Measurements from ENCODE around the gene ZSCAN30.
"Not testable (repeated sequence)": the region's sequence is repeated elsewhere in the genome, so short reads cannot be mapped to it uniquely, and the experiment has no call there.

ZSCAN30 gene

DNA sequence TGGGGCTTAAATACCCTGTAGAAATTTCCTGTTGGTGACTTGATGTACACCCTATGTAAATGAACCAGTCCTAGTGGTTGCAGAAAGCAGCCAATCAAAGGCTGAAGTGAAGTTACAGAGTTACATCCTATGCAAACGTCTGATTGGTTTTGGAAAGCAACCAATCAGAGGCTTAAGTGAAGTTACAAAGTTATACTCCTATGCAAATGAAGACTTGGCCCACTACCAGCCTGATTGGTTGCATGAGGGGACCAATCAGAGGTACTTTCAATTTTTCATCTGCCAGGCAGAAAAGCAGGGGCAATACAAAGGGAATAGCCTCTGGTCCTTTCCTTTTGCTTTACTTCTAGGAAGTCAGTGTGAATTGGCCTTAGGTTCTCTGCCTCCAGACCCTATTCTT, 62.8 kb downstream of the ZSCAN30 start:
- DNase-seq: no peak

DNA sequence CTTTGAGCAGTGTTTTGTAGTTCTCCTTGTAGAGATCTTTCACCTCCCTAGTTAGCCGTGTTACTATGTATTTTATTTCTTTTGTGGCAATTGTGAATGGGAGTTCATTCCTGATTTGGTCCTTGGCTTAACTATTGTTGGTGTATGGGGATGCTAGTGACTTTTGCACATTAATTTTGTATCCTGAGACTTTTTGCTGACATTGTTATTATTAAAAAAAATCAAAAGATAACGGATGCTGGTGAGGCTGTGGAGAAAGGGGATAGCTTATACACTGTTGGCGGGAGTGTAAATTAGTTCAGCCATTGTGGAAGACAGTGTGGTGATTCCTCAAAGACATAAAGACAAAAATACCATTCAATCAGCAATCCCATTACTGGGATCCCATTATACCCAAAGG, 66.2 kb downstream of the ZSCAN30 start:
- DNase-seq: no peak

DNA sequence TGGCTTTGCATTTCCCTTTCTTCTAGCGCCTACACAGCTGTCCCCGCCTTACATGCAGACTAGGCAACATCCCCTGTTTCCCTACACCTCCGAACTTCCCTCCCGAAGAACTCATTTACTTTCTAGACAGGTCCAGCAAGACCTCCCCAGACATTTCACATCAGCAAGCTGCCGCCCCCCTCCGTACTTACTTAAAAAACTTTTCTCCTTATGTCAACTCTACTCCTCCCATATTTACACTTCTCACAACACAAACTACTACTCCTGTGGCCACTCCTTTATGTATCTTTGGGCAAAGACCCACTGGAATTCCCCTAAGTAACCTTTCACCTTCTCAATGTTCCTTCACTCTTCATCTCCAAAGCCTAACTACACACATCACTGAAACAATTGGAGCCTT, 69.6 kb downstream of the ZSCAN30 start:
- no peak for DNase-seq

DNA sequence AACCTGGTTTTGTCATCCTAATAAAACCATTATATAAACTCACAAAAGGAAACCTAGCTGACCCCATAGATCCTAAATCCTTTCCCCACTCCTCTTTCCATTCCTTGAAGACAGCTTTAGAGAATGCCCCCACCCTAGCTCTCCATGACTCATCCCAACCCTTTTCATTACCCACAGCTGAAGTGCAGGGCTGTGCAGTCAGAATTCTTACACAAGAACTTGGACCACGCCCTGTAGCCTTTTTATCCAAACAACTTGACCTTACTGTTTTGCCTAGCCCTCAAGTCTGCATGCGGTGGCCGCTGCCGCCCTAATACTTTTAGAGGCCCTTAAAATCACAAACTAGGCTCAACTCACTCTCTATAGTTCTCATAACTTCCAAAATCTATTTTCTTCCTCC, 70.7 kb downstream of the ZSCAN30 start:
- DNase-seq: not testable (repeated sequence)

DNA sequence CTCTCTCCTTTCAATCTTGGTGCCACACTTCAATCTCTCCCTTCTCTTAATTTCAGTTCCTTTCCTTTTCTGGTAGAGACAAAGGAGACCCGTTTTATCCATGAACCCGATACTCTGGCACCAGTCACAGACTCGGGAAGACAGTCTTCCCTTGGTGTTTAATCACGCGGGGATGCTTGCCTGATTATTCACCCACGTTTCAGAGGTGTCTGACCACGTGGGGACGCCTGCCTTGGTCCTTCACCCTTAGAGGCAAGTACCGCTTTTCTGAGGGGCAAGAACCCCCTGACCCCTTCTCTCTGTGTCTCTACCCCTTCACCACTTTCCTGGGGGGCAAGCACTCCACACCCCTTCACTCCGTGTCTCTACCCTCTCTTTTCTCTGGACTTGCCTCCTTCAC, 73.4 kb downstream of the ZSCAN30 start:
- DNase-seq: not testable (repeated sequence)

DNA sequence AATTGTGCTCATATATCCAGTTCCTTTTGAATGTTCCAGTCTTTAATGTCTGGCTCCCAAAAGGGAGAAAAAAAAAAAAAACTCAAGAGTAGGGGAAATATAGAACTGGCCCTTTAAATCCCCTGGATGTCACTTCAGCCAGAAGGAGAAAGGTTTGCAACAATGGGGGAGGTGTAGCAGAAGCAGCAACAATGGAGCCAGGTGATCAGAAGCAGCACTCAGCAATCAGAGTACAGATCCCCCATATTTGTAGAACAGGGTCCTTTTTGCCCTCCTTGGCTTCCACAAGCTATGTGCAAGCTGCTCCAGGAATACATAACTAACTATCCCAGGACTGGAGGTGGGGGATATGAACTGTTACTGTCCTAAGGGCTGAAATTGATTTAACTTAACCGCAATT, 75.0 kb downstream of the ZSCAN30 start:
- DNase-seq: no peak

DNA sequence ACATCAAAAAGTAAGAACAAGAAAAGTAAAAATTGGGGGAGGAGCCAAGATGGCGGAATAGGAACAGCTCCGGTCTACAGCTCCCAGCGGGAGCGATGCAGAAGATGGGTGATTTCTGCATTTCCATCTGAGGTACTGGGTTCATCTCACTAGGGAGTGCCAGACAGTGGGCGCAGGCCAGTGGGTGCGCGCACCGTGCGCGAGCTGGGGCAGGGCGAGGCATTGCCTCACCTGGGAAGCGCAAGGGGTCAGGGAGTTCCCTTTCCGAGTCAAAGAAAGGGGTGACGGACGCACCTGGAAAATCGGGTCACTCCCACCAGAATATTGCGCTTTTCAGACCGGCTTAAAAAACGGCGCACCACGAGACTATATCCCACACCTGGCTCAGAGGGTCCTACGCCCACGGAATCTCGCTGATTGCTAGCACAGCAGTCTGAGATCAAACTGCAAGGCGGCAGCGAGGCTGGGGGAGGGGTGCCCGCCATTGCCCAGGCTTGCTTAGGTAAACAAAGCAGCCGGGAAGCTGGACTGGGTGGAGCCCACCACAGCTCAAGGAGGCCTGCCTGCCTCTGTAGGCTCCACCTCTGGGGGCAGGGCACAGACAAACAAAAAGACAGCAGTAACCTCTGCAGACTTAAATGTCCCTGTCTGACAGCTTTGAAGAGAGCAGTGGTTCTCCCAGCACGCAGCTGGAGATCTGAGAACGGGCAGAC, 84.1 kb downstream of the ZSCAN30 start:
- DNase-seq: not testable (repeated sequence)

DNA sequence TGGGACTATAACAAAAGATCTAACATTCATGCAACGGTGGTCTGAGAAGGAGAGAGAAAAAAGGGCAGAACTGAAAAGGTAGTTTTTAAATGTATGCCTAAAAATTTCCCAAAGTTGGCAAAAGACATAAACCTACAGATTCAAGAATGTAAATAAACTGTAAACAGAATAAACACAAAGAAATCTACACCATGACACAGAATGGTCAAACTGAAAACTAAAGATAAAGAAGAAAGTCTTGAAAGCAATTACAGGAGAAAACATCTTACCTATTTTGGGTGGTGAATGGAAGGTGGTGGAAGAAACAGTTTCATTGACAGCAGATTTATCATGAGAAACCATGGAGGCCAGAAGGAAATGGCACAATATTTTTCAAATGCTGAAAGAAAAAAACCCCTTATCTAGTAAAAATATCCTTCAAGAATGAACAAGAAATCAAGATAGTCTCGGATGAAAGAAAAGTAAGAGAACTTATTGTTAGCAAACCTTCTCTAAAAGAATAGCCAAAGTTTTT, 84.8 kb downstream of the ZSCAN30 start:
- no peak for DNase-seq

DNA sequence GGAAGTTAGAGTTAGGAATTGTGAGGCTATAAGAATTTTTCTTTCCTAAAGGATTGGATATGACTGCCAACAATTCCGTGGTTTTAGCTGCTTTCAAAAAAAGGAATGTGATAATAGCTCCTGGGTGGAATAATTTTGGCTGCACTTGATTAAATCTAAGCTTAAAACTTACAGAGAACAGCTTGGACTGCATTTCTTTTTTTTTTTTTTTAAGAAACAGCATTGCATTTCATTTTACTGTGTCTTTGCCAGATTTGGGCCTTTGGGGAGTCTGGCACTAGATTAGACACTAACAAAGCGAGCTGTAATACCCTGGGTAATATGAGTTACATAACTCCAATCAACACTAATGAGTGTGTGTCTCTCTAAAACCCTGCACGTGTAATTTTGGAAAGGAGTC, 87.0 kb downstream of the ZSCAN30 start:
- no peak for DNase-seq

DNA sequence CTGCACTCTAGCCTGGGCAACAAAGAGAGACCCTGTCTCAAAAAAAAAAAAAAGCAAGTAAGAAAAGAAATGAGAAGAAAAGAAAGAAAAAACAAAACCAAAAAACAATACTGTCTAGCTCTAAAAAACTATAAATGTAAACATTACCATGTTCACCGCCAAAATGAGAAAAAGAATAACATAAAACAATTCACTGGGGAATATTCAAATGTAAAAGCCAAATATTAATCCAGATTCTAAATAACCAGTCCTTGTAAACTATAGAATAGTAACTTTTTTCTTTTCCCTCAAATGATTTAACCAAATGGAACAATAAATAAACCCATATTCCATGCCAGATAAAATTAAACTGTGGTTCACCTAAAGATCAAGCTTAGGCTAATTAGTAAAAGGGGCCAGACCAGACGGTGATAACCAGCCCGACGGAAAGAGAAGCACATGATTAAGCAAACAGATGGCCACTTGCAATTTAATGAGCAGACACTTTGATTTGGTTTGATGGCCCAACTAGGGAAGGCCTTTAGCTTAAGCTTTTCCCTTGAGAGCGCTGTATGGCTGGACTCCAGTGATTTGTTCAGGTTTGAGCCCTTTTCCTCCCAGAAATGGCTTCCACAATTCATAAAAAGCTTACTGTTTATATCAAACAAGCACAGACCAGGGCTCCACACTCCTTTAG, 88.6 kb downstream of the ZSCAN30 start:
- DNase-seq: no peak

Data from activated CD4-positive, CD25-positive, alpha-beta regulatory T cell (primary cell).